Measurements from ENCODE around the gene MAPK1.
"Not testable (repeated sequence)": the region's sequence is repeated elsewhere in the genome, so short reads cannot be mapped to it uniquely, and the experiment has no call there.

The MAPK1 gene

DNA sequence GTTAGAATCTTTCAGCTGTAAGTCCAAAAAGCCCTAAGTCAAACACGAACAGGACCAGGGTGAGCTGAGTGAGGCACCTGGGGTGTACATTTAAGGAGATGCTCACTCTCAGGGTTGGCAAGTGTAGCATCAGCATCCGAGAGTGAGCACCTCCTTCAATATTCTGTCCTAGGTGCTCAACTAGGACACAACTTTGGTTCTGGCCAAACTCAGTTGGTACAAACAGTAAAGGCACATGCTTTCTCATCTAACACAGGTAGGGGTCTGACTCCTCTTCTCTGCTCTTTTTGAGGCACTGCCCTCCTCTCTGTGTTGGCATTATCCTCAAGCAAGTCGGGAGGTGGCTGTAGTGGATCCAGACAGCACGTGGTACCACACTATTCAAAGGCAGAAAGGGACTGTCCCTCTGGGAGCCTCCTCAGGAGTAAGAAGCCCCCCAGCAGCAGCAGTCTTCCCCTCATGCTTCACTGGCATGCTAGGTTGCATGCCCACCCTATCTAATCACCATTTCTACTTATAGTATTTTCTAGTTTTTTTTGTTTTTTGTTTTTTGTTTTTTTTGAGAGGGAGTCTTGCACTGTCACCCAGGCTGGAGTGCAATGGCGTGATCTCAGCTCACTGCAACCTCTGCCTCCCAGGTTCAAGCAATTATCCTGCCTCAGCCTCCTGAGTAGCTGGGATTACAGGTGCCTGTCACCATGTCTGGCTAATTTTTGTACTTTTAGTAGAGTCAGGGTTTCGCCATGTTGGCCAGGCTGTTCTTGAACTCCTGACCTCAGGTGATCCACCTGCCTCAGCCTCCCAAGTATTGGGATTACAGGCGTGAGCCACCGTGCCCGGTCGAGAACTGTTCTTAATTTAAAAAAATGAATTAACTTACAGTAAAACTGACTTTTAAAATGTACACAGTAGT, 14.7 kb upstream of the MAPK1 start:
- no peak for DNase-seq

DNA sequence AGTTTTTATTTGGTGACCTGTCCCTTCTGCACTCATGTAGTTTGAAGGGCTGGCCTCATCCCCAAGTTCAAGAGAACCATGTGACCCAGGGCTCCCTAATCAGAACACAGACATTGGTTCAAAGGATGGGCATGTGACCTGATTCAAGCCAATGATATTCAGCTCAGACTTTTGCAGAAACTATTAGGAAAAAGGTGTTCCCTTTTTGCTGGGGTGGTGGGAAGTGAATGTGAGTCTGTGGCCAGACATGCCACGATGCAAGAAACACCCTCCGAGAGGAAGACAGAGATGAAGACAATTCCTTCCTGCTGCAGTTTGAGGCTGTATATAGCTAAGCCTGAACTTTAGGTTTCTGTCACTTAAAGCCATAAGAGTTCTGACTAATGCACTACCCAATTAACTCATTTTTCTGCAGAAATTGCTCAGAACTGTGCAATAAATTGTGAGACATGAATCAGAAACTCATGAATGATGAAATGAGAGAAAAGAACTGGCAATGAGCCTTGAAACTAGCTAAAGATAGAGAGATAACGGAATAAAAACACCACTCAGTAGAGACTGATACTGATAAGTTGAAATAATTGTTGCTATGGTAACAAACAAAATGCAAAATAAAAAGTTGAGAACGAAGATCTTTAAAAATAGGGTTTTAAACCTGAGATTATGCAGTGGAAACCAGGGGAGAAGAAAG, 9.2 kb upstream of the MAPK1 start:
- DNase-seq, result peak; percentile 68

DNA sequence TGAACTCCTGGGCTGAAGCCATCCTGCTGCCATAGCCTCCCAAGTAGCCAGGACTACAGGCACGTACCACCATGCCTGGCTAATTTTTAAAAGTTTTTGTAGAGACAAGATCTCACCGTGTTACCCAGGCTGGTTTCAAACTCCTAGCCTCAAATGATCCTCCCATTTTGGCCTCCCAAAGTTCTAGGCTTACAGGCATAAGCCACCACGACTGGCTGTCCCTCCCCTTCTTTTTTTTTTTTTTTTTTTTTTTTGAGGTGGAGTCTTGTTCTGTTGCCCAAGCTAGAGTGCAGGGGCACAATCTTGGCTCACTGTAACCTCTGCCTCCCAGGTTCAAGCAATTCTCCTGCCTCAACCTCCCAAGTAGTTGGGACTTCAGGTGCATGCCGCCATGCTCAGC, 7.5 kb upstream of the MAPK1 start:
- DNase-seq, result not testable (repeated sequence)

DNA sequence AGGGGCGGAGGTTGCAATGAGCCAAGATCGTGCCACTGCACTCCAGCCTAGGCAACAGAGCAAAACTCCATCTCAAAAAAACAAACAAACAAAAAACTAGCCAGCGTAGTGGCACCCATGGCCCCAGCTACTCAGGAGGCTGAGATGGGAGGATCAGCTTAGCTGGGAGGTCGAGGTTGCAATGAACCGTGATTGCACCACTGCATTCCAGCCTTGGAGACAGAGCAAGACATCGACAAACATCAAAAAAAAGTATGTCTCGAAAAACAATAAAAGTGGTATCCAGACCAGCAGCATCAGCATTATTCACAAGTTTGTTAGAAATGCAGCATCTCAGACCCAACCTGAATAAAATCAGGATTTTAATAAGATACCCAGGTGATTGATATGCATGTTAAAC, 6.2 kb upstream of the MAPK1 start:
- DNase-seq, result no peak

DNA sequence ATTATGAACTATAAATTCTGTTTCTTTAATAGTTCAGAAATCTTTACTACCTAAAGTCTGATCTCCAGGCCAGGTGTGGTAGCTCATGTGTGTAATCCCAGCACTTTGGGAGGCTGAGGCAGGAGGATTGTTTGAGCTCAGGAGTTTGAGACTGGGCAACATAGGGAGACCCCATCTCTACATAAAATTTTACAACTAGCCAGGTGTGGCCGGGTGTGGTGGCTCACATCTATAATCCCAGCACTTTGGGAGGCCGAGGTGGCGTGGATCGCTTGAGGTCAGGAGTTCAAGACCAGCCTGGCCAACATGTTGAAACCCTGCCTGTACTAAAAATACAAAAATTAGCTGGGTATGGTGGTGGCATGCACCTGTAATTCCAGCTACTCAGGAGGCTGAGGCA, 5.3 kb upstream of the MAPK1 start:
- DNase-seq, result not testable (repeated sequence)

DNA sequence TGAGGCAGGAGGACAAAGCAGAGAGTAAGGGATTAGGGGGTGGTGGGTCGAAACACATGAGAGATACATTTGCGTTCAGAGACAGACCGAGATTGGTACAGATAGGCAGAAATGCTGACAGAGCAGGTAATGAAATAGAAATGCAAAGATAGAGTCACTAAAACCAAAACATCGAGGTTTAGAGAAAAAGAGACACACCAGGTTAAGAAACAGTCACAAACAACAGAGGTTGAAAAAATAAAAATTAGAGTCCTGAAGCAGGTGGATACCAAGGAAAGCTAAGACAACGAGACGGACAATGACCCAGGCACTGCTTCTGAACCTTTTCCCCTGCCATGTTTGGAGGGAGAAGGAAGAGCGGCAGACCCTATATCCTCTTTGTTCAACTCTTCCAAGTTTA, 1.2 kb upstream of the MAPK1 start:
- no peak for DNase-seq

DNA sequence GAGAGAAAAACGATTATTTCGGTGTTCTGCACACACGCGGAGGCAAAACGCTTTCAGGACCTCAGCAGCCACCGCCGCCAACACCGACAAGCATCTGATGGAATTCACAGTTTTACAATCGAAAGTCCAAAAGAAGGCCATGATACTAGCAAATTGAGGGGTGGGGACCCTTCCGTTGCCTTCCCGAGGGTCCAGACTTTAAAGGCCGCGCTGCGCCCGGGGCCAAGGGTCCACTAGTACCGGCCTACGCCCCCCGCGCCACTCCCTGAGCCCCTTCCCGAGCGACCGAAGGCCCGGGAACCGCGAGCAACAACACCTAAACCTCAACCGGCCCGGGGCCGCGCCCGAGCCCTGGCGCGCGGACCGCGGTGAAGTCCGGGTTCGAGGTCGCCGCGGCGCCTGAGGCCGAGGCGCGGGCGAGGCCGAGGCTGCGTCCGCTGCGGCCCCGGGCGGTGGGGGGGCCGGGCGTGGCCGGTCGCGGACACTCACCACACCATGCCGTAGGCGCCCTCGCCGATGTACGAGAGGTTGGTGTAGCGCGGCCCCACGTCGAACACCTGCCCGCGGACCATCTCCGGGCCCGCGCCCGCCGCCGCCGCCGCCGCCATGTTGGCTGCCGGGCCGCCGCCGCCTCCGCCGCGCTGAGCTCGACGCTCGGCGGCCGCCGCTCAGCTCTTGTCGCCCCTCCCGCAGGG, 465 bp downstream of the MAPK1 start:
- peak; percentile 36 for DNase-seq

DNA sequence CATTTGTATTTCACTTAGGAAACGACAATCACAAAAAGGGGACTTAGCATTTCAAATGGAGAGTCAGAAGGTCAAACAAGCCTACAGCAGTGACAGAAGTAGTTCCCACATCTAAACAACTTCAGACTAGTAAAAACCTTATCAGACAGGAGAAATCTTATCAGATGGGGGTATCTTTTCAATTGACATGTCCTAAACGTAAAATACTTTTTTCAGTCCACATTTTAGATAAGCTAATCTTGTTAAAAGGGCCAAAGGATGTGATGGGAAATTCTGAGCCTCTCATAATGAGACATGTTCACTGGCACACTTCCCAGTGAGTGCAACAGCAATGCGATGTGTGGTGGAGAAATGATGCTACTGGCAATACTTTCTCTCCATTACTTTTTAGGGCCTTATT, 2.4 kb downstream of the MAPK1 start:
- peak; percentile 50 for DNase-seq

DNA sequence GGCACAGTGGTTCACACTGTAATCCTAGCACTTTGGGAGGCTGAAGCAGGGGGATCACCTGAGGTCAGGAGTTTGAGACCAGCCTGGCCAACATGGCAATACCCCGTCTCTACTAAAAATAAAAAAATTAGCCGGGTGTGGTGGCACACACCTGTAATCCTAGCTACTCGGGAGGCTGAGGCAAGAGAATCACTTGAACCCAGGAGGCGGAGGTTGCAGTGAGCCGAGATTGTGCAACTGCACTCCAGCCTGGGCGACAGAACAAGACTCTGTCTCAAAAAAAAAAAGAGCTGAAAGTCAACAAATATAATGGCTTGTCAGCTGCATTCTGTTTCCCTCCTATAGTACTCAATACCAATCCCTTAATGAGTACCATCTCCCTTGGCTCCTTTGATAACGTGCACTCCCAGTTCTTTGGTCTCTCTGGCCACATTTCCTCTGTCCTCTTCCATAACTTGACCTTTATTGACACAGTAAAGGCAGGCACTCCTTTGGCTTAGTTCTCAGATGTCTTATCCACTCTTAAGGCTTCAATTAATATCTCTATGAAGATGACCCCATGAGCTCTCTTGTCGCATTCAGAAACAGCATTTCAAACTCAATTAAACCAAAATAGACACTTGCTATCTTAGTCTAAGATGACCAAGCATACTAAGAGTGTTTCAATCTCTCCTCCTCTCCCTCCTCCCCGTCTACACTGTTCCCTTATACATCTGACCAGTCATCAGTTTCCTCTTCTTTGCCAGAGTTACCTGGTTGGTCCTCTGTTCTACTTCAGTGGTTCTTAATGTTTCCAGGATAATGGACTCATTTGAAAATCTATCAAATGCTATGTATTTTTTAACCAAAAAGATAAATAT, 4.8 kb downstream of the MAPK1 start:
- no peak for DNase-seq

DNA sequence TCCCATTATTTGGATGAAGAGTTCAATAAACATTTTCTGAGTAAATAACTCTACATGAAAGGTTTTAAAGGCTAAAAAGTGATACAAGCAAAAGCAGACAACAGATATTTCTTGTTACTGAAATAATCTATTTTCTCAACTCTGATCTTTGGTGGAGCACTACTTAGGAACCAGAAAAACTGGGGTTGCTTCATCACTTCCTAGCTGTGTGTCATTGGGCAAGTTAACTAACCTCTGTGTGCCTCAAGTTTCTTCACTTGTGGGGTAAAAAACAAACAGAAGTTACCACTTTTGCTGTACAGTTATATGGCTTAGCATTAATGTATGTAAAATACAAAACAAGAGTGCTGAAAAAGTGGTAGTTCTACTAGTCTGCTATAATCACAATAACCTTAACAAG, 5.6 kb downstream of the MAPK1 start:
- no peak for DNase-seq

DNA sequence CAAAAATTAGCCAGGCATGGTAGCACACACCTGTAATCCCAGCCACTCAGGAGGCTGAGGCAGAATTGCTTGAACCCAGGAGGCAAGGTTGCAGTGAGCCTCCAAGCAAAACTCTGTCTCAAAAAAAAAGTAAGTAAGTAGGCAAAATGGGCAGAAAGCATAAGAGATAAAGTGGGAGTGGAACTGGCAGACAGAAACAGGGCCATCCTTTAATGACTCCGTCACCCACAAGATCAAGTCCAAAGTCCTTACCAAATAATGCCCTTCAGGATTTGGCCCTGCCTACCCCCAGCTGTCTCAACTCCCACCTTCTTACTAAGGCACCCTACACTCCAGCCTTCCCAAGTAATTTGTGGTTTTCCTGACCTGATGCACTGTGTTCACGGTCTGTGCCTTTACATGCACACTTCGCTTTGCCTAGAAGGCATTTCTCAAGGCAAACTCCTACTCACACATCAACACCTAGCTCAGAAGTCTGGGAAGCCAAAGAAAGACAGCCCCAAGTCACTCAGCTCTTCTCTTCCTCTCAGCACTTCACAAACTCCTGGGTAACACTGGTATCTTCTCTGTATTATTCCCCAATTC, 6.1 kb downstream of the MAPK1 start:
- no peak for DNase-seq

DNA sequence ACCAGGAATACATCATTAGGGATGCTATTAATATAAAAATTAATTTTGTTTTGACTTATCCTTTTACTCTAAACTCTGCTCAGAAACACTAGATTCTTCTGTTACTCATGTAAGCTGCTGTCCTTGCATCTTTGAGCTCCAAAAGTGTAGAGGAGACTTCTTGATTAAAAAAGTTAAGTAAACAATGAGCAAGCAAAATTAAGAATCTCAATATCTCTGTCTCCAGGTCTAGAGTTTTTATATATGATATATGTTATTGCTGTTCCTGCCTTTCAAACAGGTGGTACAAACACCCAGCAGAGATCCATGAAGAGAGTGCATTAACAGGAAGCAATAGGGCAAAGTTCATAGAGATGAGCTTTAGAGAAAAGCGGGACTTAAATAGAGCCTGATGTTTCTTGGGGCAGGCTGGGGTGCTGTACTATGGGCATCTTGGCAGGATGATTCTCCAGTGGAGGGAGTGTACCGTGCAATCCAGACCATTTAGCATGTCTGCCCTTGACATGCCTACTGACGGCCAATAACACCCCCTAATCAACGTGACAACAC, 6.9 kb downstream of the MAPK1 start:
- no peak for DNase-seq

DNA sequence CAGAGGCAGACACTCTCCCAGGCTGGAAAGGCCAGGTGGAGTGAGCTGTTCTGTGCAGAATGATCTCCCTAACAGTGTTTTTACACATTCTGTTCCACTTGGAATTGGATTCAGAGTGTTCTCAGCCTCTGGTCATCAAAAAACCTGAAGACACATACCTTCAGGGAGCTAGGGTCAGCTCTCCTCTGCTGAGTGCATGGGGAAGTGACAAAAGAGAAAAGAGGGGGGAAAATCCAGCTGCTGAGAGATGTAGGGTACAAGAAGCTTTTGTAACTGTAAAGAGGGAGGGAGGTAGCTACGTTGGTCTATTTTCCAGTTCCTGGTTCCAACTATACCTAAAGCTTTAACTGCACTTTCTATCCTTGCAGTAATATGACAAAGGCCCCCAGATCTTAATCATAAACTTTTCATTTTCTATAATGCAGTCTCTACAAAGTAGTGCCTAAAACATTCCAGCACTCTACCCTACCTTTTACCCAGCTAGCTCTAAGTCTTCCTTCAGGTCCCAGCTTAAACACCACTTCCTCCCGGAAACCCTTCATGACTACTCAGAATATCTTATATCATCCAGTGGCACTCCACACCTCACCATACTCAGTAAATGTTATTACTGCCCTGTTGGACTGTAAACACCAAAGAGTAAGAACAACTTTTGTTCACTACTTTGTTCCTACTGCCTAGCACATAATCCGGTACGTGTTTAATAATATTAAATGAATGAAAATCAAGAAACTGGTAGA, 9.2 kb downstream of the MAPK1 start:
- DNase-seq, result no peak

DNA sequence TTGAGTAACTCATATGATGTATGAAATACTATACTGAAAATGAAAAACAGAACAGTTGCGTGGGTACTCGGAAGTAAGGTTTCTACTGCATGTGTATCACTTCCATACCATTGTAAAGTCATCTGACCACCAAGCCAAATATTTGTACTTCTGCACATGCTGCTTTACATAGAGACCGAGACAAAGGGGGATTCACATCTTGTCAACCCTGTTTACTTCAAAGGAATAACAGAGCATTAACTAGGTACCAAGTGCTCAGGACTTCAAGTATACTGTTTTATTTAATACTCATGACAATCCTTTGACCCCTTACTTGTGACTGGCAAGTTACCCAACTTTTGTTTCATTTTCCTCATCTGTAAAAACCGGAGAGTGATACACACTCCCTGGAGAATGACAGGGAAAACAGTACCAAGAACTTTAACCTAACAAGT, 9.9 kb downstream of the MAPK1 start:
- no peak for DNase-seq

DNA sequence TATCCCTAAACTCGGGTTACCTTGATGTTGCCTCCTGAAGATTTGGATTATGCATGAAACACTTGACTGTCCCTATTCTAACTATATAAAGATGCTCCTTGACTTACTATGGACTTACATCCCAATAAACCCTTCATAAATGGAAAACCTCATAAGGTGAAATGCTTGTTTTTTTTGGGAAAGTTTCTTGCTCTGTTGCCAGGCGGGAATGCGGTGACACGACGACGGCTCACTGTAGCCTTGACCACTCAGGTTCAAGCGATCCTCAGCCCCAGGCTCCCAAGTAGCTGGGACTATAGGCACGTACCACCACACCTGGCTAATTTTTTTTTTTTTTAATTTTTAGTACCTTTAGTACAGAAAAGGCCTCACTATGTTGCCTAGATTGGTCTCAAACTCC, 10.6 kb downstream of the MAPK1 start:
- no peak for DNase-seq

DNA sequence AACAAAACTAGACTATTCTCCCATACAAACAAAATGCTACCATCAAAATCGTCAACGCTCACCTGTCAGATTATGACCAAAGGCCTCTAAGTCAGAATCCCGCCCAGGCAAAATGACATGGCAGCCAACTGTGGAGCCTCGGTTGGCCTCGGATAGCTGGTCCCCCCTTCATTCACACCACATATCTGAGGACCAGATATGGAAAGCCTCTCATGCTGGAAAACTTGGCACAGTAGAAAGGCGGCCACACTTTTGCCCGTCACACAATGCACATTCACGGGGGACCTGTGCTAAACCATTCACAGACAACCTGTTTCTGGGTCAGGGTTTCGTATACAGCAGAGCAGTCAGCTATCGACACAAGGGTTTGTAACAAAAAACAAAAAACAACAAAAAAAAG, 11.2 kb downstream of the MAPK1 start:
- no peak for DNase-seq

DNA sequence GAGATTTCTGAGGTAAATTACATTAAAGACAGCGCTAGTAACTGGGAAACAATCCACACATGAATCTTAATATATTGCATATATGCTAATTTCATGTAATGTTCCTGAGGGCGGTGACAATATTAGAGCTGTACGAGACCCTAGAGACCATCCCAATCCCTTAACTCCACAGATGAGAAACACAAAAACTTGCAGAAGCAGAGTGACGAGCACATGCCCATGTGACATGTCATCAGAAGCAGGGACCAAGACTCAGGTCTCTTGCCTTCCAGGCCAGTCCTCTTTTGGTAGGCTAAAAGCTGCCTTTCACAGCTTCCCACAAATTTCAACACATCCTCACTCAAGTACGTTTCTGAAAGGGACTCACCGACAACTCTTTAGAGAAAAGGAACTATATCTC, 11.8 kb downstream of the MAPK1 start:
- no peak for DNase-seq

DNA sequence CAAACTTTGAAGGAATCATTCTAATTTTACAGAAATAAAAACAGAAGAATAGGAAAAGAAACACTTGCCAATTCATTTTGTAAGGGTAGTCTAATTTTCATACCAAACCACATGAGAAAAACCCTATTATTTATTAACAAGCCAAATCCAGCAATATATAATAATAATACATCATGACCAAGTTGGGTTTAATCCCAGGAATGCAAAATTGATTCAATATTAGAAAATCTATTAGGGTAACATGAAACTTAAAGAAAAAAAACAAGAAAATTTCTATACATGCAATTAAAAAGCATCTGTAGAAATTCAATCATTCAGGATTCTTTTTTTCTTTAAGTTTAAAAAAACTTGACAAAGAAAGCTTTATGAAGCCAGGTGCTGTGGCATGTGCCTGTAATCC, 16.8 kb downstream of the MAPK1 start:
- DNase-seq, result no peak

DNA sequence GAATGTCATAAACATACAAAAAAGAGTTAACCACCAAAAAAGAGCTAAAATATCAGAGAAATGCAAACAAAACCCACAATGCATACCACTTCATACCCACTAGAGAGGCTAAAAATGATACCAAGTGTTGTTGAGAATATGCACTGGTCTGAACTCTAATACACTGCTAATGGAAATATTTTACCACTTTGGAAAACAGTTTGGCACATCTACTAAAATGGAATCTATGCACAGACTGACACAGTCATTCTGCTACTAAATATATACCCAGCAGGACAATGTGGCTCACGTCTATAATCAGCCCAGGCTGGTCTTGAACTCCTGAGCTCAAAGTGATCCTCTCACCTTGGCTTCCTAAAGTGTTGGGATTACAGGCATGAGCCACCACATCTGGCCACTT, 18.0 kb downstream of the MAPK1 start:
- DNase-seq, result no peak

DNA sequence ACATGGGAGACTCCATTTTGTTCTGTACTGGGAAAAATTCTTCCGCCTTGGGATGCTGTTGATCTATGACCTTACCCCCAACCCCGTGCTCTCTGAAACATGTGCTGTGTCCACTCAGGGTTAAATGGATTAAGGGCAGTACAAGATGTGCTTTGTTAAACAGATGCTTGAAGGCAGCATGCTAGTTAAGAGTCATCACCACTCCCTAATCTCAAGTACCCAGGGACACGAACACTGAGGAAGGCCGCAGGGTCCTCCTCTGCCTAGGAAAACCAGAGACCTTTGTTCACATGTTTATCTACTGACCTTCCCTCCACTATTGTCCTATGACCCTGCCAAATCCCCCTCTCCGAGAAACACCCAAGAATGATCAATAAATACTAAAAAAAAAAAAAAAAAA, 19.4 kb downstream of the MAPK1 start:
- not testable (repeated sequence) for DNase-seq

Data from activated CD4-positive, alpha-beta T cell treated with anti-CD3 and anti-CD28 coated beads for 48 hours (primary cell).